Neural progenitor cell (in vitro differentiated cells): Measurements from ENCODE around the gene MYO1B.

Source experiments
- CTCF ChIP-seq: fragments of 200-600 bp; sonication (generic); IDR thresholded peaks from 2 replicates; pipeline ENCODE4 v1.5.1; 2017; ENCODE audit warnings: antibody characterized with exemption, mild to moderate bottlenecking
- EZH2 ChIP-seq: fragments of 200-600 bp; sonication (generic); IDR thresholded peaks from 2 replicates; pipeline ENCODE4 v1.6.1; 2017; ENCODE audit warnings: antibody characterized with exemption, mild to moderate bottlenecking, moderate library complexity
- EZH2phosphoT487 ChIP-seq: fragments of 200-600 bp; sonication (generic); IDR thresholded peaks from 2 replicates; pipeline ENCODE4 v1.6.1; 2017; ENCODE audit warnings: antibody characterized with exemption

DNA sequence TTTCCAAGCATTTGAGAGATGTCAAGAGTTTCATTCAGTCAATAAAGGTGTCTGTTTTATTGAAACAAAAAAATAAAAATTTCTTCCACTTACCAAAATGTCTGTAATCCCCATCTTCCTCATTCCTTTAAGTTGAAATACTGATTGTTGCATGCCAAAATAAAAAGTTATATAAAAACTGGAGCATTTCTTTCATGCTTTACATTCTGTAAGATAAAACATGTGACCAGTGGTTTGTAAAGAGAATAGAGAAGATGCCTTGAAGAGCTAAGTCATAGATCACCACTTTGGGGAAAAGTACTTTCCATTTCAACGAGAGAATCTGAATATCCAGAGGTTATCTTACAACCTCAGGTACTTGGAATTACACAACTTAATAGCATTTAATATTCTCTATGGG is 35.9 kb upstream of the MYO1B start:
- TF ChIP-seq CTCF (no peak), EZH2 (no peak), EZH2phosphoT487 (no peak)
